NOMO-1 (cell line): Measurements from ENCODE around the gene RAP2A.

ENCODE experiments used
- DNase-seq, 2 experiments: peaks; one replicate each; lab custom pipeline; 2025; ENCODE audit not compliant: unreplicated experiment in 2 of 2; lab: John Stamatoyannopoulos, UW

RAP2A gene

DNA sequence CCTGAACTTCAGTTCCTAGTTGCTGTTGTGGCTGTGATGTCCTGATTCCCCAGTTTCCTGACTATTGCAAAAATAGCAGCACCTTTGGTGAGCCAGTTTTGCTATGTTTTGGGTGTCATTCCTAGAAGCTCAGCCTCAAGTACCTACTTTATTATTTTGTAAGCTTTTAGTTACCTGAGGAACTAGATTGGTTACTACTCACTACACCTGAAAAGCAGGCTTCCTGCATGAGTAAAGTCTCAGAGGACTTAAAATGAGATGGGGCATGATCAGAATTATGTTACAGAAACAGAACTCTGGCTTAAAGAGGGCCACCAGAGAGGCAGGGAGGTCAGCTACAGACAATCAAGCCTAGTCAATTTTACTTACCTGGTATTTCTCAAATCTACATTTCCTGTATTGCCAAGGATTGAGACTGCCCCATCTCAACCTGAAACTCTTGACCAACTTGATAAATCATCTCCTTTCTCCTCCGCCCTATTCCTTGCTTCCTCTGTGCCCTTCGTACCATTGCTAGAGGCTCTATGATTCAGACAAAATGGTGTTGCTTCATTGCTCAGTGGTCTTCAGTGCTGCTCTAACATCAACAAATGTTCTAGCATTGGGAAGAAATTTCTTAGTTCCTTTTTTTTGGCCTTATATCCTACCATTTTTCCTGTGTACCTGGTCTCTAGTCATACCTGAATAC, 58.9 kb downstream of the RAP2A start:
- DNase-seq, result no peak

DNA sequence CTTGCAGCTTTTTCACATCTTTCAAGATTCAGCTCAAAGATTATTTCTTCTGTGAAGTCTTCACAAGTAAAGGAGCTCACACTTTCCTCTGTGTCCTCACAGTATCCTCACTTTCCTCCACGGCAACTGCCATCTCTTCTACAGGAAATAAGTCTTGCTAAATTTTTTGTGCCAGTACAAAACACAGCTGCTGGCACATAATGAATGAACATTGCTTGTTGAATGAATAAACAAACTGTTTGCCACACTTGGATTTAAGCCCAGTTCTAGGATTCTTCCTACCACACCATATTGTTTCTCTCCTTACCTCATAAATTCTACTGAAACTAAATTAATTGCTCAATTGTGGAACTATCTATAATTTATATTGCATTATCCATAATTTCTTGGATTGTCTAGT, 59.5 kb downstream of the RAP2A start:
- DNase-seq, result no peak

DNA sequence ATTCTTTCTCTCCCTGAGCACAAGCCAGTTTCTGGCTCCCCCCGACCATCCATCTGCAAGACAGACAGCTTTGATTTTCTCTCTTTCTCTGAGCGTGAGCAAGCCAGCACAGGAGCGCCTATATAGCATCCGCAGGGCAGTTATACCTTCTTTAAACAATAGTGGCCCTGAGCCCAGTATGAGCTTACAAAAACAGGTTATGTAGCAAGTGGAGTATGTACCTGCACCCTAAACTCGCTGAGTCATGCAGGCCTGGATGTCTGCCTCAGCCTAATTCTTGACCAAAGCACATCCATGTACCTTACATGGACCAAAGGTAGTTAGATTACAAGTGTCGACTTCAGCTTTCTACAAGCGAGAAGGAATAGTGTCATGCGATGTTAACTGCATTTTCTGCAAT, 61.7 kb downstream of the RAP2A start:
- DNase-seq, result no peak

DNA sequence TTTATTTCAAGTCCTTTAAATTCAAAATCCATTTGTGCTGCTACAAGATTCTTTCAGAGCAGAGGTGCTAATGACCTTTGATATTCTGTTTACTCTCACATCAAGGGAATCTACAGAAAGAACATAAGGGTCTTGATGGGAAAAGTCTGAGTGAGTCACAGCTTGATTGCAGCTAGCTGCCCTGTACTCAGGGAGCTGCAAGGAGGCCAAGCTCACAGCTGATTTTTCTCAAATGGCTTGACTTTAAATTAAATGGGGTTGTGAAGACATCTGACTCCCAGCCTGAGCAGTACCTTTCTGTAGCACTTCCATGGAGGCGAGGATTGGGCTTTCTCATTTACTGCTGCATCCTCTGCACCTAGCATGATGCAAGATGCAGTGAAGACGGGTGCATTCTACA, 62.5 kb downstream of the RAP2A start:
- DNase-seq, result no peak

DNA sequence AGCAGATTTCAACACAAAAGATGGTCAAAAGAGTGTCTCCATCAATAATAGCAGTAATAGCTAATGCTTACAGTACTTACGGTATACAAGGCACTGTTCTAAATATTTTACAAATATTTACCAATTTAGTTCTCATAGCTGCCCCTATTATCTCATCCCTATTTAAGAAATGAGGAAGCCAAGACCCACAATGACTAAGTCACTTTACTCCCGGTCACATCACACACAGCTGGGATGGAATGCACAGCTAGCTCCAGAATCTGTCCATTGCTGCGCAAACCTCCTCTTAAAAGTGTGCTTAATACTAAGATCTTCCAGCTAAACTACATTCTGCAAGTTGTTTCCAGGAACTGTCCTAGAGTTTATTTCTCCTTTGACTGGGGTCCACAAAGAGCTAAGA, 63.4 kb downstream of the RAP2A start:
- no peak for DNase-seq

DNA sequence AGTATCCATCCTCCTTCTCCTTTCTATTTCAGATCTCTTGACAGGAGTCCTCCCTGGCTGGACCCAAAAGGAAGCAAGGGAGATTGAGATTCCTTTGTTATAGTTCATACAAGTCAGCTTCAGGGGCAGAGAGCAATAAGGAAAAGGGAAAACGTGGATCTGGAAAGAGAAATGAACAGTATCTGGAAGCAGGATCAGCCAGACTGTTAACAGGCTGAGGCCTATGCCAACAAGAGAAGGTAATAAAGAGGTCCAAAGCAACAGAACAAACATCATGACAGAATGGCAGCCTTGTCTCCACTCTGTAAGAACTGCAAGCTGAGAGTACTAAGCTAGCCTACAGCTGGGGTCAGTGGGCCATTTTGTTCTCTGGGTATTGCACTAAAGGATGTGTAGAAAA, 64.5 kb downstream of the RAP2A start:
- DNase-seq, result no peak

DNA sequence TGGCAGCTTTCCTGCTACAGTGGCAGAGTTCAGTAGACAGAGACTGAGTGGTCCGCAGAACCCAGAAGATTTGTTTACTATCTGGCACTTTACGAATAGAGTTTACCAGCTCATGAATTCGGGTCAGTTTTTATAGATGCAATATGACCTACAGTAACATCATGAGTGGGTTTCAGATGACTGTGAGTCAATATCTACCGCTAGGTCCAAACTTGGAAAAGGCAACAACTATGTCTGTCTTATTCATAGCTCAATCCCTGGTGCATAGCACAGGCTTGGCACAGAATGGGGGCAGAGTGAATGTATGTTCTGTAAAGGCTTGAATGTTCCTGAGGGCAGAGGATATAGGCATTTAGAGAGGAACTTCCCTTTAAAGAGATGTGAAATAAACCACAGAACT, 65.2 kb downstream of the RAP2A start:
- no peak for DNase-seq

DNA sequence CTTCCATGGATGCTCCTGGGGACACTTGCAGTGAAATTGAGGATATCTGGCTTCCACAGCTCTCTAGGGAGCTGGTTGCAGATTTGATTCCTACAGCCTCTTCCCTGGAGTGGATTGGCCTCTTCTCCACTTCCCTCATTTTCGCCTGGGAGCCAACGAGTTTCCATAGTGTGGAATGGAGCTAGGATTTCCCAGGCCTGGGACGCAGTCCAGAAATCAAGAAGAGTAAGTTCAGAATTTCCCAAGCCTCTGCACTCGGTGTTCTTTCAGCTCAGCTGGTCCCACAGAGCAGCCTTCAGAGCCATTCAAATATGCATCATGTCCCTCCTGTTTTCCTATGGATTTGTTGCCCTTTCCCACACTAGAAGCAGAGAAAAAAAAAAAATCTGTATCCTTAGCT, 68.2 kb downstream of the RAP2A start:
- DNase-seq, result no peak

DNA sequence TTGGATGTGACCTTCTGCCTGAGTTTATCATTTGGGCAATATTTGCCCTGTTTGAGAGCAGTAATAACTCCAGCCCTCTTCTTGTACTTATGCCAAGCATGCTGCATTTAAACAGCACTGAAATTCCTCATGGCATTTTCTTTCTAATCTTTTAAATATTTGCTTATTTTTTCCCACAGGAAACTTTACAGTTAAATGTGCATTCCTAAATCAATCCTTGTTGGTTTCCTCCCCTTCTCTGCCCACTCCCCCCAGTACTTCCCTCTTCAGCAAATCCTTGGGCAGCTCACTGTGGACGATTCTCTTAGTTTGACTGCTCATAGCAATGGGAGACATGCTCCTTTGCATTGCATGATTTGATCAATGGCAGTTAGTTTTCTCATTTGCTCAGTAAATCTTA, 68.7 kb downstream of the RAP2A start:
- no peak for DNase-seq

DNA sequence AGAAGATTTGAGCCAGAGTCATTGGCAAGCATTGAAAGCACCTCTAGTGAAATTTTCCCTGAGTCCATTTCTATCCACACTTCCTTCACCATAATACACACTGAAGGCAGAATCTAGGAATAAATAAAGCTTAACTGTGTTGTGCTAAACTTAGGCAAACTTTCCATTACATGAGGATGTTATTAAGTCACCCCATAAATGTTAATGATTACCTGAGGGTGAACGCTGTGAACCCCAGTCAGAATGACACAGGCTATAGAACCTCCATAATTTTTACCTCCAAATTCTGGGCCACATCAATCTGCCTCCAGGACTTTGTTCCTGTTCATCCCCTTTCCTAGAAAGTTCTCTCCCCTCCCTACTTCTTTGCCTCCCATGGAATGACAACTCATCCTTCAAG, 71.0 kb downstream of the RAP2A start:
- DNase-seq, result no peak

DNA sequence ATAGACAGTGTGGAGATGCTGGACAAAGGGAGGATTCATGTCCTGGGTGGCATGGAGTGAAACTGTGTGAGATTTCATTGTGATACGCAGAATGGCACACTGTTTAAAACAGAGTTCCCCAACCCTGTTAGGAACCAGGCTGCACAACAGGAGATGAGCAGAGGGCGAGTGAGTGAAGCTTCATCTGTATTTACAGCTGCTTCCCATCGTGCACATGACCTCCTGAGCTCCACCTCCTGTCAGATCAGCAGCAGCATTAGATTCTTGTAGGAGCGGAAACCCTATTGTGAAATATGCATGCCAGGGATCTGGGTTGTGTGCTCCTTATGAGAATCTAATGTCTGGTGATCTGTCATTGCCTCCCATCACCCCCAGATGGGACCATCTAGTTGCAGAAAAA, 72.5 kb downstream of the RAP2A start:
- no peak for DNase-seq

DNA sequence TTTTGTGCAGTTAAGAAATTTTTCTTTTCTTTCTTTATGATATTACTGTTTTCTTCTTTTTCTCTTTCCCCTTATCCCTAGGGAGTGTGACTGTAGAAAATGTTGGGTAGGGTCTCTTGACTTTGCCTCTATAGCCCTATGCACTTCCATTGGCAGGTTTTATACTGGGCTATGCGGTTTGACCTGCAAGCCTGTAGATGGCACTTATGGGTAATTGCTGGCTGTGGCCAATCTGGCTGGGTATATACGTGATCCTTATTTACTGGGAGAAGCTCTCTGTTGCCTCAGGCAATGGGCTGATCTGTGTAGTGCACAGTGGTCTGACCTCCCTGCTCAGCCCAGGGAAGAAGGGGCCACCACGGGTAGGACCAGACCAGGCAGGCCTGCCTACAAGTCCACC, 78.8 kb downstream of the RAP2A start:
- no peak for DNase-seq

DNA sequence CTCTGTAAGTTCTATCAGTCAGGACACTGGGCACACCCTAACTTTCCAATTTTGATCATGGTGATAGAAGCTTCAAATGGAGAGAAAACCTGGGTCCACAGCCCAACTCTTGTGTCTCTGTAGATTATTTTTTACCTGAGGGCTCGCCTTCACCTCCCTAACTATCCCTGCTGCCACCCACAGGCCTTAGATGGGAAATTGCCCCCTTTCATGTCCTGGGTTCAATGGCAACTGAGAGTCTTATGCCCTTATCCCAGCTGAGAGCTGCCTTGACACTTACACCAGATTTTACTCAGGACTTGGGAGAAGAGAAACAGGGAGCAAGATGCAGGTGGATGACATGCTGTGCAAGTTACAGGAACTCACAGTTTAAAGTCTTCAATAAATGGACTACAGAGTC, 81.7 kb downstream of the RAP2A start:
- no peak for DNase-seq

DNA sequence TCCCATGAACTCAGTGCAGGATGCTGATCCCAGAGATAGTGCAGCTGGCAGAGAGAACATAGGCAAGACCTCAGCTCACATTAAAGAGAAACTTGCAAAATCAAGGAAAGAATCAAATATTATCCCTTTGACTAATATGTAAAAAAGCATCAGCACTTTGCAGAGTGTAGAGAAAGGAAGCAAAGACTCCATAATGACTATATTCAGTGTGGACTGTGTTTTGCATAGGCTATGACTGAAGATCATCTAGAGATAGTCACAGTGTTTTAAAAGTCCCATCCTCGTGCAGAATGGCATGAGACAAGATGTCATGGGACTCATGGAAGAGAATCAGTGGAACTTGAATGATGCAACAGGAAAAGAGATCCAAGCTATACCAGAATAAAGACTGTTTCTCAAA, 84.0 kb downstream of the RAP2A start:
- DNase-seq, result no peak
